HepG2 (cell line): ENCODE measurements around the gene C19orf38. TPM values are rescaled to one million over a fixed set of nuclear protein-coding genes. Genes with fewer than 3 reads are reported as not detected.

ENCODE experiments used
- DMTF1 ChIP-seq: sonication (generic); formaldehyde crosslinking; IDR thresholded peaks from 2 replicates; pipeline ENCODE4 v1.4.0; 2020; ENCODE audit warnings: mild to moderate bottlenecking, missing genetic modification reagents
- GMEB2 ChIP-seq: IDR thresholded peaks from 2 replicates; pipeline ENCODE4 v1.6.1; 2016; ENCODE audit warnings: missing biosample characterization, missing genetic modification reagents, low read depth
- HNF1A ChIP-seq, 2 experiments: sonication (generic) in 1 of 2; formaldehyde crosslinking in 1 of 2; IDR thresholded peaks; 2 replicates each; pipeline versions ENCODE4 v1.4.0 to v1.6.1; 2016 to 2020; ENCODE audit warnings: borderline replicate concordance in 1 of 2, low read depth in 1 of 2, mild to moderate bottlenecking in 1 of 2, missing genetic modification reagents in 1 of 2
- KLF13 ChIP-seq: sonication (generic); formaldehyde crosslinking; IDR thresholded peaks from 2 replicates; pipeline ENCODE4 v1.4.0; 2020; ENCODE audit warnings: mild to moderate bottlenecking, missing genetic modification reagents
- NONO ChIP-seq, 2 experiments: fragments of 450-650 bp in 1 of 2; sonication (generic) in 1 of 2; formaldehyde crosslinking in 1 of 2; IDR thresholded peaks in 1 of 2; conservative IDR thresholded peaks in 1 of 2; 2 replicates each; pipeline versions ENCODE4 v1.6.1 to v1.8.0; 2017 to 2022; ENCODE audit warnings: mild to moderate bottlenecking in 1 of 2, missing genetic modification reagents in 1 of 2, moderate library complexity in 1 of 2
- ZBTB14 ChIP-seq: sonication (generic); formaldehyde crosslinking; IDR thresholded peaks from 2 replicates; pipeline ENCODE4 v1.4.0; 2020; ENCODE audit warnings: missing genetic modification reagents
- ZGPAT ChIP-seq: IDR thresholded peaks from 2 replicates; pipeline ENCODE4 v1.6.1; 2016; ENCODE audit warnings: mild to moderate bottlenecking
- ZMYM4 ChIP-seq: sonication (generic); formaldehyde crosslinking; IDR thresholded peaks from 2 replicates; pipeline ENCODE4 v1.8.1; 2023; ENCODE audit warnings: mild to moderate bottlenecking, missing genetic modification reagents
- ZNF20 ChIP-seq: sonication (generic); formaldehyde crosslinking; IDR thresholded peaks from 2 replicates; pipeline ENCODE4 v1.4.0; 2020; ENCODE audit warnings: mild to moderate bottlenecking, moderate library complexity, missing genetic modification reagents
- ZNF337 ChIP-seq: sonication (generic); formaldehyde crosslinking; IDR thresholded peaks from 2 replicates; pipeline ENCODE4 v1.5.1; 2020; ENCODE audit warnings: missing genetic modification reagents, low read depth, mild to moderate bottlenecking, borderline replicate concordance
- ZNF430 ChIP-seq: sonication (generic); formaldehyde crosslinking; IDR thresholded peaks from 2 replicates; pipeline ENCODE4 v1.9.0; 2021; ENCODE audit warnings: mild to moderate bottlenecking, missing genetic modification reagents
- ZNF543 ChIP-seq: sonication (generic); formaldehyde crosslinking; IDR thresholded peaks from 2 replicates; pipeline ENCODE4 v1.4.0; 2020; ENCODE audit warnings: mild to moderate bottlenecking, missing genetic modification reagents
- ZNF704 ChIP-seq: sonication (generic); formaldehyde crosslinking; IDR thresholded peaks from 2 replicates; pipeline ENCODE4 v1.8.1; 2023; ENCODE audit warnings: mild to moderate bottlenecking, inconsistent platforms, moderate library complexity, missing genetic modification reagents, borderline replicate concordance
- polyA plus RNA-seq, 8 experiments: library from polyadenylated mRNA; depleted of rRNA in 3 of 8; stranded (reverse) in 7 of 8; unstranded in 1 of 8; fragments of >200 nt; fragmentation: Illumina TruSeq in 4 of 8; extraction: Trizol in 4 of 8; gene quantifications; 2 replicates each; pipeline versions ENCODE4 v1.2.1 to v1.2.3, GENCODE V29; 2011 to 2016; ENCODE audit warnings: low read depth in 4 of 8, missing spikeins in 1 of 8, mixed read lengths in 1 of 8; ENCODE audit not compliant: insufficient read depth in 1 of 8
- total RNA-seq, 5 experiments: library from RNA; depleted of rRNA; stranded (reverse); fragments of >200 nt; fragmentation: Illumina TruSeq; extraction: Trizol; gene quantifications; 2 replicates each; pipeline ENCODE4 v1.2.3, GENCODE V29; 2016; ENCODE audit warnings: low read depth in 1 of 5

Gene C19orf38
- total and polyA plus RNA-seq, 2 of the 13 experiments (the other 11 are each of a cell fraction or from before 2014, with no cell fraction given) = 0.11 TPM; not detected in 1

GRCh38 chr19:10835754-10836478, 12.3 kb upstream of the C19orf38 start, which contains the start of gene TMED1 (continued):
- peak; percentile 31 for TF ChIP-seq ZMYM4
- TF ChIP-seq ZGPAT = peak; percentile 69; the same call in 1 of the 2 replicates
- 0 out of 2 replicates have a peak, but pooled peaks have one; percentile 55 for TF ChIP-seq KLF13 (CRISPR knock-in tag)
- TF ChIP-seq ZNF543 (CRISPR knock-in tag) = peak; percentile 88
- TF ChIP-seq HNF1A (IDR thresholded peaks at IDR 0.05; ENCODE audit: low read depth) = no peak
- peak; percentile 56 for TF ChIP-seq HNF1A (CRISPR knock-in tag; IDR thresholded peaks at IDR 0.05; ENCODE audit: borderline replicate concordance)
- TF ChIP-seq ZNF337 (CRISPR knock-in tag) = no peak
- no peak; the same call in 1 of the 2 replicates for TF ChIP-seq ZNF704 (CRISPR knock-in tag)
- peak; percentile 55; the same call in 1 of the 2 replicates for TF ChIP-seq ZNF430
- TF ChIP-seq GMEB2 (CRISPR knock-in tag) = peak; percentile 16; the same call in 1 of the 2 replicates
- TF ChIP-seq ZBTB14 = no peak
- TF ChIP-seq DMTF1 (CRISPR knock-in tag) = peak; percentile 83
- no peak for TF ChIP-seq NONO (IDR thresholded peaks at IDR 0.05)
- TF ChIP-seq NONO (CRISPR knock-in tag; conservative IDR thresholded peaks at IDR 0.05) = peak; percentile 72
- no peak for TF ChIP-seq ZNF20 (CRISPR knock-in tag)
